Activated CD8-positive, alpha-beta T cell treated with anti-CD3 and anti-CD28 coated beads for 36 hours (primary cell): ENCODE data around the gene SYNDIG1. TPM values are rescaled to one million over a fixed set of nuclear protein-coding genes. Genes with fewer than 3 reads are reported as not detected.

Source experiments
- ATAC-seq: fragments of 200-7000 bp; cut with Tn5 transposase; one replicate; pipeline ENCODE4 v1.10.0; 2021; ENCODE audit warnings: mild to moderate bottlenecking, moderate library complexity
- CTCF ChIA-PET: fragments of 350-600 bp; sonication (Branson Sonifier 250); formaldehyde crosslinking; loops from one replicate; lab custom pipeline; 2021; ENCODE audit warnings: antibody characterized with exemption; lab: Charles Lee
- POLR2A ChIA-PET: fragments of 350-600 bp; sonication (Branson Sonifier 250); formaldehyde crosslinking; loops from one replicate; lab custom pipeline; 2021; ENCODE audit warnings: antibody characterized with exemption; lab: Charles Lee
- DNase-seq: peaks from one replicate; pipeline ENCODE4 v3.0.0-alpha.2; 2020
- H3K27ac Mint-ChIP-seq: one replicate; pipeline ENCODE4 v1.8.0; 2021; ENCODE audit warnings: mild to moderate bottlenecking, mixed read lengths
- H3K27me3 Mint-ChIP-seq: one replicate; pipeline ENCODE4 v1.8.0; 2021; ENCODE audit warnings: mixed read lengths
- H3K36me3 Mint-ChIP-seq: one replicate; pipeline ENCODE4 v1.8.0; 2021; ENCODE audit warnings: low read depth, mixed read lengths
- H3K4me1 Mint-ChIP-seq: one replicate; pipeline ENCODE4 v1.8.0; 2021; ENCODE audit warnings: low read depth, mixed read lengths
- H3K4me3 Mint-ChIP-seq: one replicate; pipeline ENCODE4 v1.8.0; 2021; ENCODE audit warnings: mild to moderate bottlenecking, moderate library complexity, mixed read lengths
- H3K9me3 Mint-ChIP-seq: one replicate; pipeline ENCODE4 v1.8.0; 2021; ENCODE audit warnings: mixed read lengths
- CTCF ChIP-seq: fragments of 200-600 bp; IDR thresholded peaks from one replicate; pipeline ENCODE4 v1.8.0; 2022; ENCODE audit warnings: antibody characterized with exemption, mild to moderate bottlenecking
- intact Hi-C: fragments of 100-400 bp; cut with micrococcal nuclease; formaldehyde crosslinking; loops from one replicate; pipeline ENCODE4 v1.10.0; 2022
- total RNA-seq, 2 experiments: library from RNA; stranded (reverse); gene quantifications; one replicate each; pipeline ENCODE4 v1.2.3, GENCODE V29; 2021

Gene SYNDIG1
- total RNA-seq, 2 experiments from 2014 or later = not detected

- Mint-ChIP-seq H3K27me3 (no peaks in the 10 kb centered on the region), H3K36me3 (no peaks in the 10 kb centered on the region), H3K27ac (no peak overlapping the region), H3K9me3 (no peaks in the 10 kb centered on the region), H3K4me1 (no peaks in the 10 kb centered on the region), H3K4me3 (no peak overlapping the region)
- DNase-seq (no peak), ATAC-seq (no peak)
- CTCF ChIA-PET = no interaction called here
- intact Hi-C loops = no loop called here
- TF ChIP-seq CTCF = no peak
- POLR2A ChIA-PET = no interaction called here
Observed at GRCh38 chr20:24483435-24484080, 14.1 kb downstream of the SYNDIG1 start.

- no peak for TF ChIP-seq CTCF
- no peaks in the 10 kb centered on the region for H3K27me3 Mint-ChIP-seq
- H3K4me1 Mint-ChIP-seq = no peaks in the 10 kb centered on the region
- H3K27ac Mint-ChIP-seq = no peak overlapping the region
- intact Hi-C loops = no loop called here
- ChIA-PET CTCF (no interaction called here), POLR2A (no interaction called here)
- no peak for DNase-seq
- H3K9me3 Mint-ChIP-seq = no peaks in the 10 kb centered on the region
- ATAC-seq = no peak
- no peak overlapping the region for H3K4me3 Mint-ChIP-seq
- H3K36me3 Mint-ChIP-seq = no peaks in the 10 kb centered on the region
Observed at GRCh38 chr20:24484081-24484450, 14.6 kb downstream of the SYNDIG1 start.

- ChIA-PET CTCF (no interaction called here), POLR2A (no interaction called here)
- TF ChIP-seq CTCF = no peak
- Mint-ChIP-seq H3K36me3 (no peaks in the 10 kb centered on the region), H3K9me3 (no peaks in the 10 kb centered on the region), H3K27me3 (no peaks in the 10 kb centered on the region), H3K27ac (no peak overlapping the region), H3K4me1 (no peaks in the 10 kb centered on the region), H3K4me3 (no peak overlapping the region)
- intact Hi-C loops = no loop called here
- DNase-seq = no peak
- ATAC-seq = no peak
Observed at GRCh38 chr20:24485981-24486380, 16.6 kb downstream of the SYNDIG1 start.

GRCh38 chr20:24487240-24487639 lies 17.8 kb downstream of the SYNDIG1 start:
- ChIA-PET POLR2A (no interaction called here), CTCF (no interaction called here)
- ATAC-seq (no peak), DNase-seq (no peak)
- H3K27me3 Mint-ChIP-seq = no peaks in the 10 kb centered on the region
- TF ChIP-seq CTCF = no peak
- no peak overlapping the region for H3K27ac Mint-ChIP-seq
- H3K4me1 Mint-ChIP-seq = no peaks in the 10 kb centered on the region
- intact Hi-C loops = no loop called here
- H3K36me3 Mint-ChIP-seq = no peaks in the 10 kb centered on the region
- H3K9me3 Mint-ChIP-seq = no peaks in the 10 kb centered on the region
- no peak overlapping the region for H3K4me3 Mint-ChIP-seq

- intact Hi-C loops = no loop called here
- ChIA-PET POLR2A (no interaction called here), CTCF (no interaction called here)
- no peak overlapping the region for H3K4me3 Mint-ChIP-seq
- no peak overlapping the region for H3K27ac Mint-ChIP-seq
- H3K36me3 Mint-ChIP-seq = no peaks in the 10 kb centered on the region
- no peaks in the 10 kb centered on the region for H3K27me3 Mint-ChIP-seq
- H3K4me1 Mint-ChIP-seq = no peaks in the 10 kb centered on the region
- DNase-seq (no peak), ATAC-seq (no peak)
- no peak for TF ChIP-seq CTCF
- no peaks in the 10 kb centered on the region for H3K9me3 Mint-ChIP-seq
Observed at GRCh38 chr20:24487648-24488047, 18.2 kb downstream of the SYNDIG1 start.
